ENCODE results near the gene MYOZ3.

Gene MYOZ3

DNA sequence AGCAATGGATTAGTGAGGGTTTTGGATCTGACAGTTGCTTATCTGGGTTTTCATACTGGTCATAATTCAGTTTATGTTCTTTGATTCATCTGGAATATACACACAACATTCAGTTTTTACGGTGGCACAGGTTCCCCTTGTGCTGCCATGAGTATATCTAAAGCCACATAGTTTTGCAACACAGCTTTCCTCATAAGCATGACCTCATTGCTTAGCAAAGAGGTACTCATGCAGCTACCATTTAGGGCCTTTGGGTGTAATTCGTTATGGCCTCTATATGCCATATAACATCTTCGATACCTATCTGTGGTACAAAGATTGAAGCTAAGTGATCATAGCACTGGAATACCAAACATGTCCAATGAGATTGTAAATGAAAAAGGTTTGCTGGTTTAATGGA lies 42.7 kb downstream of the MYOZ3 start:
- DNase-seq = no peak

- DNase-seq = no peak
Observed at GRCh38 chr5:150706776-150707390, 45.8 kb downstream of the MYOZ3 start.

GRCh38 chr5:150710165-150710564 lies 49.1 kb downstream of the MYOZ3 start:
- DNase-seq = peak; percentile 24

- no peak for DNase-seq
Observed at GRCh38 chr5:150723845-150724244, 62.8 kb downstream of the MYOZ3 start.
